A549 (cell line): ENCODE measurements around the gene GNL2. TPM values are rescaled to one million over a fixed set of nuclear protein-coding genes. Genes with fewer than 3 reads are reported as not detected.
"Not testable (repeated sequence)": the region's sequence is repeated elsewhere in the genome, so short reads cannot be mapped to it uniquely, and the experiment has no call there.

Experiments
- ATAC-seq, 2 experiments: fragments of 200-7000 bp in 1 of 2; fragments of >200 bp in 1 of 2; cut with Nextera tagmentation in 1 of 2; cut with Tn5 transposase in 1 of 2; 3 replicates each; pipeline versions ENCODE4 v1.8.0 to v1.9.1; 2018 to 2020; ENCODE audit warnings: mild to moderate bottlenecking in 1 of 2, moderate library complexity in 1 of 2
- CTCF ChIA-PET: fragments of 300-600 bp; sonication (Branson Sonifier 250); formaldehyde crosslinking; extraction: SDS; loops from one replicate; lab custom pipeline; 2021; ENCODE audit warnings: antibody characterized with exemption, inconsistent platforms; lab: Yijun Ruan, JAX
- POLR2A ChIA-PET: fragments of 350-600 bp; formaldehyde crosslinking; extraction: SDS; loops from one replicate; lab custom pipeline; 2021; ENCODE audit warnings: antibody characterized with exemption, inconsistent platforms; lab: Yijun Ruan, JAX
- DNase-seq, 2 experiments: peaks; one replicate each; pipeline versions ENCODE4 v3.0.0 to v3.0.0-alpha.2; 2011 to 2016; ENCODE audit warnings: low read depth in 1 of 2, low spot score in 1 of 2
- FAIRE-seq: peaks from 2 replicates; lab custom pipeline; 2011; peaks lifted over from hg19 to GRCh38; lab: Jason Lieb, UNC
- H3K27ac ChIP-seq, 2 experiments: fragments of >200 bp; sonication (Bioruptor Twin); formaldehyde crosslinking; 3 replicates each; pipeline ENCODE4 v1.5.1; 2016 to 2017
- H3K4me1 ChIP-seq: fragments of >200 bp; sonication (Bioruptor Twin); formaldehyde crosslinking; 3 replicates; pipeline ENCODE4 v1.6.1; 2016
- H3K4me2 ChIP-seq: fragments of >200 bp; sonication (Bioruptor Twin); formaldehyde crosslinking; 3 replicates; pipeline ENCODE4 v1.6.1; 2016
- H3K4me3 ChIP-seq: fragments of >200 bp; sonication (Bioruptor Twin); formaldehyde crosslinking; 3 replicates; pipeline ENCODE4 v1.5.1; 2016
- H3K9me3 ChIP-seq: fragments of >200 bp; sonication (Bioruptor Twin); formaldehyde crosslinking; 3 replicates; pipeline ENCODE4 v1.6.1; 2016
- BHLHE40 ChIP-seq: IDR thresholded peaks from 2 replicates; pipeline ENCODE4 v1.6.1; 2012; ENCODE audit warnings: low read depth, low read length, inconsistent platforms
- CBX8 ChIP-seq: fragments of 200-600 bp; sonication (generic); IDR thresholded peaks from 2 replicates; pipeline ENCODE4 v1.6.1; 2016
- CHD4 ChIP-seq: fragments of 200-600 bp; sonication (generic); IDR thresholded peaks from 2 replicates; pipeline ENCODE4 v1.6.1; 2016; ENCODE audit warnings: antibody characterized with exemption, mild to moderate bottlenecking, borderline replicate concordance
- EHF ChIP-seq: fragments of 250-450 bp; sonication (Bioruptor Pico); IDR thresholded peaks from 2 replicates; pipeline ENCODE4 v1.5.0; 2020; ENCODE audit warnings: mild to moderate bottlenecking
- EHMT2 ChIP-seq: fragments of 200-600 bp; sonication (generic); IDR thresholded peaks from 2 replicates; pipeline ENCODE4 v1.6.1; 2016; ENCODE audit warnings: antibody characterized with exemption, low read depth, mild to moderate bottlenecking, moderate library complexity
- ESRRA ChIP-seq: fragments of 150-350 bp; IDR thresholded peaks from 2 replicates; pipeline ENCODE4 v1.6.1; 2014; ENCODE audit warnings: mild to moderate bottlenecking, low read length, borderline replicate concordance
- FOXS1 ChIP-seq: fragments of 250-450 bp; sonication (Bioruptor Pico); IDR thresholded peaks from 2 replicates; pipeline ENCODE4 v1.5.0; 2020; ENCODE audit warnings: mild to moderate bottlenecking, moderate library complexity
- HDAC2 ChIP-seq: fragments of 200-600 bp; sonication (generic); IDR thresholded peaks from 2 replicates; pipeline ENCODE4 v1.6.1; 2016
- HEYL ChIP-seq: fragments of 250-450 bp; sonication (Bioruptor Pico); IDR thresholded peaks from 2 replicates; pipeline ENCODE4 v1.8.0; 2021; ENCODE audit warnings: mild to moderate bottlenecking, moderate library complexity
- HOXB5 ChIP-seq: fragments of 250-450 bp; sonication (Bioruptor Pico); IDR thresholded peaks from 2 replicates; pipeline ENCODE4 v1.5.0; 2020; ENCODE audit warnings: mild to moderate bottlenecking, moderate library complexity
- JUN ChIP-seq, 2 experiments: fragments of >200 bp; sonication (Bioruptor Twin); formaldehyde crosslinking; IDR thresholded peaks; 2 replicates in 1 of 2; 3 replicates in 1 of 2; pipeline ENCODE4 v1.6.1; 2016 to 2017
- MAX ChIP-seq: IDR thresholded peaks from 2 replicates; pipeline ENCODE4 v1.6.1; 2012
- NR3C1 ChIP-seq: fragments of >200 bp; sonication (Bioruptor Twin); formaldehyde crosslinking; IDR thresholded peaks from 3 replicates; pipeline ENCODE4 v1.6.1; 2017
- PHF8 ChIP-seq: fragments of 200-600 bp; sonication (generic); IDR thresholded peaks from 2 replicates; pipeline ENCODE4 v1.6.1; 2016; ENCODE audit warnings: low read depth, mild to moderate bottlenecking, antibody characterized with exemption, moderate library complexity, borderline replicate concordance
- POLR2AphosphoS2 ChIP-seq: conservative IDR thresholded peaks from 2 replicates; pipeline ENCODE4 v1.6.1; 2012; ENCODE audit warnings: low read length, improper control_type of control experiment, inconsistent platforms
- RAD21 ChIP-seq, 2 experiments: fragments of >200 bp in 1 of 2; sonication (Bioruptor Twin) in 1 of 2; formaldehyde crosslinking in 1 of 2; IDR thresholded peaks in 1 of 2; conservative IDR thresholded peaks in 1 of 2; 2 replicates in 1 of 2; 3 replicates in 1 of 2; pipeline ENCODE4 v1.6.1; 2012 to 2018; ENCODE audit warnings: inconsistent platforms in 1 of 2
- RARB ChIP-seq: fragments of 250-450 bp; sonication (Bioruptor Pico); IDR thresholded peaks from 2 replicates; pipeline ENCODE4 v1.8.0; 2021; ENCODE audit warnings: mild to moderate bottlenecking, moderate library complexity
- REST ChIP-seq: fragments of 200-600 bp; sonication (generic); IDR thresholded peaks from 2 replicates; pipeline ENCODE4 v1.6.1; 2016; ENCODE audit warnings: antibody characterized with exemption, mild to moderate bottlenecking, moderate library complexity
- RFX5 ChIP-seq: fragments of 450-650 bp; IDR thresholded peaks from 2 replicates; pipeline ENCODE4 v1.7.1; 2014; ENCODE audit warnings: antibody characterized with exemption, mild to moderate bottlenecking, moderate library complexity
- RNF2 ChIP-seq: fragments of 200-600 bp; sonication (generic); IDR thresholded peaks from 2 replicates; pipeline ENCODE4 v1.6.1; 2016; ENCODE audit warnings: low read depth, mild to moderate bottlenecking, antibody characterized with exemption, moderate library complexity, borderline replicate concordance
- ZC3H11A ChIP-seq: fragments of 450-650 bp; IDR thresholded peaks from 2 replicates; pipeline ENCODE4 v1.6.1; 2014; ENCODE audit warnings: antibody characterized with exemption, mild to moderate bottlenecking
- ZNF302 ChIP-seq: fragments of 250-450 bp; sonication (Bioruptor Pico); IDR thresholded peaks from 2 replicates; pipeline ENCODE4 v1.9.0; 2021; ENCODE audit warnings: inconsistent platforms, mild to moderate bottlenecking, moderate library complexity
- ZSCAN20 ChIP-seq: fragments of 250-450 bp; sonication (Bioruptor Pico); IDR thresholded peaks from 2 replicates; pipeline ENCODE4 v1.8.0; 2022; ENCODE audit warnings: mild to moderate bottlenecking, moderate library complexity
- WGBS: methylation state at CpG from one replicate; pipeline ENCODE4 v1.1.6; 2017; ENCODE audit errors: missing lambda C conversion rate; 5-methylcytosine and 5-hydroxymethylcytosine counted together
- polyA plus RNA-seq, 4 experiments: library from polyadenylated mRNA; depleted of rRNA in 3 of 4; stranded (reverse); fragments of >200 nt; fragmentation: RNase III in 1 of 4; extraction: RNeasy Plus Mini Kit Qiagen cat#74134 plus additional on column Dnase treatment in 1 of 4; gene quantifications; 2 replicates in 3 of 4; 3 replicates in 1 of 4; pipeline ENCODE4 v1.2.3, GENCODE V29; 2011 to 2017
- TF ChIP-seq, protein P1 (sequence below): fragments of >200 bp; sonication (Bioruptor Twin); formaldehyde crosslinking; IDR thresholded peaks from 3 replicates; pipeline ENCODE4 v1.5.1; 2016
- TF ChIP-seq, protein P2 (sequence below): fragments of 450-650 bp; IDR thresholded peaks from 2 replicates; pipeline ENCODE4 v1.6.1; 2014; ENCODE audit warnings: antibody characterized with exemption

Gene GNL2
- polyA plus RNA-seq, 2 of the 4 experiments (the other 2 are of a cell fraction): 50.1 to 69.2 TPM

DNA sequence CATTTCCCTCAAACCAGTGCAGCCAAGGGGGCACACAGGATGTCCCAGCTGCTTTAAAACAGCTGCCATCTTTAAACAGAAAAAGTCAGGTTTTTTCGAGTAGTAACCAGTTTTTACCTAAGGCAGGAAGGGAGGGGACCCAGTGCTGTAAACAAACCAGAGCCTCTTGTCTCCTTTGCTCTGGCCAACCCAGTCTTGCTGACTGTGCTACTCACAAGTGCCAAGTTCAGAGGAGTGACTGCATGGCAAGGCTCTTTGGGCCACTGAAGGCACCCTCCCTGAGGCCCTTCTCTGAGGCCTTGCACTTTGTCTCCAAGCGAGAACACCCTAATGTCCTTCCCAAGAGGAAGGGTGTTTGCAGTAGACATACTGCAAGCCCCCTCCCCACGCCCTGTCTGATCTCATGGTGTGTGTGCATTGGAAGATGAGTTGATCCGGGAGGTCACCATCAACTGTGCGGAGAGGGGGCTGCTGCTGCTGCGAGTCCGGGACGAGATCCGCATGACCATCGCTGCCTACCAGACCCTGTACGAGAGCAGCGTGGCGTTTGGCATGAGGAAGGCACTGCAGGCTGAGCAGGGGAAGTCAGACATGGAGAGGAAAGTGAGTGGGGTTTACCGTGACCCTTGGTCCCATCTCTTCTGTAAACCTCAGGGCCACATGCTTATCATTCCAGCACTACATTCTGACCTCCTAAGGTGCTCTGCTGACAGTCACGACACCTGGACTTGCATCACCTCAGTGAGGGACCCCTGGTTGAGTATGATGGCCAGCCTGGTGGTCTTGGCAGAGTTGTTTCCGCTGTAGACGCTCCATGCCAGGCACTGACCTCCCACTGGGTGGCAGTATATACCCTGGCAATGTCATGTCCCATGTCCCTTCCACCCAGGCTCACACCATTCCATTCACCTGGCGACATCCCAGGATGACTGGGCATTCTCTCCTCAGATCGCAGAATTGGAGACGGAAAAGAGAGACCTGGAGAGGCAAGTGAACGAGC lies 34.3 kb downstream of the GNL2 start:
- Histone ChIP-seq H3K27ac (peak overlapping the region in 1 of 2 experiments; percentile 34; a peak in 1 of 6 replicates), H3K4me3 (no peak overlapping the region), H3K4me1 (no peaks in the 10 kb centered on the region), H3K9me3 (no peaks in the 10 kb centered on the region), H3K4me2 (no peak overlapping the region)
- CTCF ChIA-PET: interaction anchor here (0.9 to 1.1 kb wide), 4 partner anchors 7 to 124 kb away, joined by 3 to 7 read pairs (median 4); partner anchors contain the start of genes MEAF6 and SNIP1
- DNase-seq (peak; percentile 47 to 61), ATAC-seq (peak; percentile 69 to 82; a peak in 4 of 6 replicates), FAIRE-seq (no peak)
- no peak for TF ChIP-seq HOXB5 (CRISPR knock-in tag)
- no peak for TF ChIP-seq ESRRA
- TF ChIP-seq JUN (IDR thresholded peaks at IDR 0.05): 0 out of 5 replicates have a peak, but pooled peaks of 1 of the 2 experiments have one; percentile 23
- no peak for TF ChIP-seq ZC3H11A
- TF ChIP-seq RNF2: no peak
- TF ChIP-seq BHLHE40: no peak
- TF ChIP-seq, protein P1, sequence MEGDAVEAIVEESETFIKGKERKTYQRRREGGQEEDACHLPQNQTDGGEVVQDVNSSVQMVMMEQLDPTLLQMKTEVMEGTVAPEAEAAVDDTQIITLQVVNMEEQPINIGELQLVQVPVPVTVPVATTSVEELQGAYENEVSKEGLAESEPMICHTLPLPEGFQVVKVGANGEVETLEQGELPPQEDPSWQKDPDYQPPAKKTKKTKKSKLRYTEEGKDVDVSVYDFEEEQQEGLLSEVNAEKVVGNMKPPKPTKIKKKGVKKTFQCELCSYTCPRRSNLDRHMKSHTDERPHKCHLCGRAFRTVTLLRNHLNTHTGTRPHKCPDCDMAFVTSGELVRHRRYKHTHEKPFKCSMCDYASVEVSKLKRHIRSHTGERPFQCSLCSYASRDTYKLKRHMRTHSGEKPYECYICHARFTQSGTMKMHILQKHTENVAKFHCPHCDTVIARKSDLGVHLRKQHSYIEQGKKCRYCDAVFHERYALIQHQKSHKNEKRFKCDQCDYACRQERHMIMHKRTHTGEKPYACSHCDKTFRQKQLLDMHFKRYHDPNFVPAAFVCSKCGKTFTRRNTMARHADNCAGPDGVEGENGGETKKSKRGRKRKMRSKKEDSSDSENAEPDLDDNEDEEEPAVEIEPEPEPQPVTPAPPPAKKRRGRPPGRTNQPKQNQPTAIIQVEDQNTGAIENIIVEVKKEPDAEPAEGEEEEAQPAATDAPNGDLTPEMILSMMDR: peak; percentile 51
- TF ChIP-seq RAD21 (conservative IDR thresholded peaks at IDR 0.05 in 1 of 2, IDR thresholded peaks at IDR 0.05 in 1 of 2): peak; percentile 43 to 67; a peak in 4 of 5 replicates
- TF ChIP-seq RARB: no peak
- POLR2A ChIA-PET: no interaction called here
- WGBS: 74% methylated on average over 20 of the region's 21 CpGs

DNA sequence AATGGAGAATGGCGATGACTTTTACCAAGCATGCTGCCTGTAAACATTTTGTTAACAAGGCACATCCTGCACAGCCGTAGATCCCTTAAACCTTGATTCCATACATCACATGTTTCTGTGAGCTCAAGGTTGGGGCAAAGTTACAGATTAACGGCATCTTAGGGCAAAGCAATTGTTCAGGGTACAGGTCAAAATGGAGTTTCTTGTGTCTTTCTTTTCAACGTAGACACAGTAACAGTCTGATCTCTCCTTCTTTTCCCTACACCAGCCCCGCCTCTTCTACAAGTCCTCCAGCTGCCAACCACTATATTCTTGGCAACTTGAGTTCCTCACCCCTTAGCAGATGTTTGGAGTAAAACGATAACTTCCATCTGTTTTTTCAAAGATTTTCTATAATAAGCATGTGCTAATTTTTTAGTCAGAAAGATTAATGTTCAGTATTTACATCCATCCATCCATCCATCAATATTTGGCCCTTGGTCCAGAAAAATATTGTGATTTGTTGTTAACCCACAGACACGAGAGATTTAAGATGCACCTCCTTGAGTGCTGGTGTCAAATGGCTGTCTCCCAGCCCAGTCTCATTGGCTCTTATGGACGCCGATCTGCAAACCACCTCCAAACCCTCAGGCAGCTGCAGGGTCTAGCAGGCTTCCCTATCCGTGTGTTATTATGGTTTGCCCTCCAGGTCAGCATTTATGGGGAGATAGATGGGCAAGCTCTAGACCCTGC lies 35.2 kb downstream of the GNL2 start:
- no peak overlapping the region for H3K4me3 ChIP-seq
- CTCF ChIA-PET: no interaction called here
- DNase-seq (no peak), ATAC-seq (peak in 1 of 2 experiments; percentile 7; a peak in 1 of 6 replicates), FAIRE-seq (no peak)
- H3K27ac ChIP-seq: no peak overlapping the region
- H3K9me3 ChIP-seq: no peaks in the 10 kb centered on the region
- WGBS: 82% methylated on average over 10 of the region's 10 CpGs
- H3K4me2 ChIP-seq: no peak overlapping the region
- no peaks in the 10 kb centered on the region for H3K4me1 ChIP-seq
- TF ChIP-seq ZSCAN20 (CRISPR knock-in tag): no peak
- TF ChIP-seq REST: no peak
- TF ChIP-seq ESRRA: no peak
- TF ChIP-seq NR3C1: no peak
- no peak for TF ChIP-seq RAD21 (conservative IDR thresholded peaks at IDR 0.05 in 1 of 2, IDR thresholded peaks at IDR 0.05 in 1 of 2)
- no peak for TF ChIP-seq PHF8
- TF ChIP-seq HEYL: no peak
- TF ChIP-seq MAX: no peak
- TF ChIP-seq EHF: no peak
- TF ChIP-seq CBX8: no peak
- no peak for TF ChIP-seq RFX5
- TF ChIP-seq CHD4: no peak
- no peak for TF ChIP-seq ZC3H11A
- no peak for TF ChIP-seq ZNF302 (CRISPR knock-in tag)
- no peak for TF ChIP-seq HDAC2
- no peak for TF ChIP-seq BHLHE40
- TF ChIP-seq, protein P2, sequence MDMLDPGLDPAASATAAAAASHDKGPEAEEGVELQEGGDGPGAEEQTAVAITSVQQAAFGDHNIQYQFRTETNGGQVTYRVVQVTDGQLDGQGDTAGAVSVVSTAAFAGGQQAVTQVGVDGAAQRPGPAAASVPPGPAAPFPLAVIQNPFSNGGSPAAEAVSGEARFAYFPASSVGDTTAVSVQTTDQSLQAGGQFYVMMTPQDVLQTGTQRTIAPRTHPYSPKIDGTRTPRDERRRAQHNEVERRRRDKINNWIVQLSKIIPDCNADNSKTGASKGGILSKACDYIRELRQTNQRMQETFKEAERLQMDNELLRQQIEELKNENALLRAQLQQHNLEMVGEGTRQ: no peak
- no peak for TF ChIP-seq FOXS1 (CRISPR knock-in tag)
- TF ChIP-seq POLR2AphosphoS2: no peak
- TF ChIP-seq EHMT2: no peak
- POLR2A ChIA-PET: no interaction called here

- H3K4me2 ChIP-seq, POLR2A ChIA-PET, H3K27ac ChIP-seq, H3K4me1 ChIP-seq, DNase-seq, FAIRE-seq, H3K9me3 ChIP-seq, H3K4me3 ChIP-seq, CTCF ChIA-PET, ATAC-seq: not testable (repeated sequence)
- WGBS: 67% methylated on average over 12 of the region's 12 CpGs
Measured at GRCh38 chr1:37559957-37560379, 35.8 kb downstream of the GNL2 start.
